ENCODE results near the gene HAUS3. TPM values are rescaled to one million over a fixed set of nuclear protein-coding genes. Genes with fewer than 3 reads are reported as not detected.
A peak's percentile ranks its signal among the peaks of the same experiment; 100 is the strongest.

The HAUS3 gene
- total RNA-seq, 1 donor from 2014 or later: 13.0 TPM

- peaks cover 30% of the 10 kb centered on the region for H3K36me3 ChIP-seq
- intact Hi-C loops (cut with DNase I): no loop called here
- DNase-seq: no peak
- H3K27me3 ChIP-seq: no peaks in the 10 kb centered on the region
- peaks cover 23% of the 10 kb centered on the region for H3K4me1 ChIP-seq
- H3K9me3 ChIP-seq: no peaks in the 10 kb centered on the region
- H3K4me3 ChIP-seq: no peak overlapping the region
- peak overlapping the region; percentile 60 for H3K27ac ChIP-seq
- no peak for TF ChIP-seq CTCF (IDR thresholded peaks at IDR 0.05)
- no peak for ATAC-seq
These were observed 3.9 kb upstream of the HAUS3 start for GRCh38 chr4:2245787-2246275.

DNA sequence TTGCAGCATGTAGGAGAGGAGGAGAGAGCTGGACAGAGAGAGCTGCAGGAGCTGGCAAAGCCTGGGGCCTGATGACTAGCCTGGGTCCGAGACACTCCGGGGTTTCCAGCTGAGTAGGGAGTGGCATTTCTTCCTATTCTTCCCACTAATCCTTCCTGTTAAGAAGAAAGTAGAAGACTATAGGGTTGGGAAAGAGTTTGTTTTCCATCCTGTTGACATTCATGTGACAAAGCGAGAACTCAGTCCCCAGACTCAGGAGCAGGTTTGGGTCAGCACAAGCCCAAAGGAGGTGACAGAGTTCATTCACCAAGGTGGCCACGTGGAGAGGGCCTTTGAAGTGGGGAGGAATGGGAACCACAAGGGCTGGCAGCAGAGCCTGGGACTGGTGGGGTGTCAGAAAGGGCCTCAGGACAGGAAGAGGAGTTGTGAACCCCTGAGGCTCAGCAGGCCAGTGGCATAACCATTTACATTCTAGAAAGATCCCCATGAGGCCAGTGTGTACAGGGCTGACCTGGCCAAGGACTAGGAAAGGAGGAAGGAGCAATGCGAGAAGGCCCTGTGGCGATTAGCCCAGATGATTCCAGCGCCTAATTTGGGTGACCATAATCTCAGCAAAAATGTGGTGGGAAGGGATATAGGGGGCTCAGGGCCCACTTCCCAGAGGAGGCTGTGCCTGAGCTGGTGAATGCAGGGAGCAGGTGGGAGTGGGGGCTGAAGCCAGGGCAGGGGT lies 3.3 kb upstream of the HAUS3 start:
- Histone ChIP-seq H3K9me3 (no peaks in the 10 kb centered on the region), H3K4me3 (no peak overlapping the region), H3K27ac (peak overlapping the region; percentile 60), H3K4me1 (peaks cover 29% of the 10 kb centered on the region), H3K27me3 (no peaks in the 10 kb centered on the region), H3K36me3 (peaks cover 25% of the 10 kb centered on the region)
- intact Hi-C loops (cut with DNase I): no loop called here
- no peak for DNase-seq
- TF ChIP-seq CTCF (IDR thresholded peaks at IDR 0.05): no peak
- ATAC-seq: no peak

DNA sequence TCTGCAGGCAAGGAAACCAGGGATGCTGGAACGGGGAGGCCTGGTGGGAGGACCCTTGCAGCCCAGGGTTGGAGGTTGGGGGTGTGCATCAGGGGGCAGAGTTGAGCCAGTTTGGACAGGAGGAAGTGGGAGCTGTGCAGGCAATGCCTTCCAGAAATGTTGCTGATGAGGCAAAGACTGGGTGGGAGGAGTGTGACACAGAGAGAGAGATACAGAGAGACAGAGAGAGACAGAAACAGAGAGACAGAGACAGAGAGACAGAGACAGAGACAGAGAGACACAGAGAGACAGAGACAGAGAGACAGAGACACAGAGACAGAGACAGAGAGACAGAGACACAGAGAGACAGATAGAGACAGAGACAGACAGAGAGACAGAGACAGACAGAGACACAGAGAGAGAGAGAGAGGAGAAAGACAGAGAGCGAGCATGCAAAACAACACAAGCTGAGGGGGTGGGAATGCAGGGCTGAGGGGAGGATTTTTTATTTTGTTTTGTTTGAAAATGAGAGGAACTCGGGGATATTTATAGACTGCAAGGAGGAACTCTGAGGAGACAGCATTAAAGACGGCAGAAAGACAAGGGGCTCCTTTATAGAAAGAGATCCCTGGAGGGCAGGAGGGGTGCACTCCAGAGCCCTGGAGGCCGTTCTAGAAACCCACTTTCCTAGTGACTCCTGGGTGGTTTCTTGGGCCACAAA lies 1.9 kb upstream of the HAUS3 start:
- Histone ChIP-seq H3K36me3 (peaks cover 11% of the 10 kb centered on the region), H3K4me3 (no peak overlapping the region), H3K27me3 (no peaks in the 10 kb centered on the region), H3K27ac (peak overlapping the region; percentile 34), H3K9me3 (no peaks in the 10 kb centered on the region), H3K4me1 (peaks cover 40% of the 10 kb centered on the region)
- peak; percentile 69 for DNase-seq
- intact Hi-C loops (cut with DNase I): no loop called here
- peak; percentile 42 for ATAC-seq
- TF ChIP-seq CTCF (IDR thresholded peaks at IDR 0.05): peak; percentile 34

GRCh38 chr4:2241003-2241402 lies 918 bp downstream of the HAUS3 start:
- intact Hi-C loops (cut with DNase I): no loop called here
- Histone ChIP-seq H3K27me3 (no peaks in the 10 kb centered on the region), H3K4me3 (peak overlapping the region; percentile 96), H3K36me3 (peaks cover 2% of the 10 kb centered on the region), H3K4me1 (peaks cover 53% of the 10 kb centered on the region), H3K27ac (peak overlapping the region; percentile 76), H3K9me3 (no peaks in the 10 kb centered on the region)
- TF ChIP-seq CTCF (IDR thresholded peaks at IDR 0.05): no peak
- DNase-seq (no peak), ATAC-seq (no peak)

- no peak overlapping the region for H3K4me3 ChIP-seq
- TF ChIP-seq CTCF (IDR thresholded peaks at IDR 0.05): no peak
- no peaks in the 10 kb centered on the region for H3K27me3 ChIP-seq
- peaks cover 18% of the 10 kb centered on the region for H3K36me3 ChIP-seq
- H3K4me1 ChIP-seq: peaks cover 32% of the 10 kb centered on the region
- no peak overlapping the region for H3K27ac ChIP-seq
- DNase-seq: no peak
- intact Hi-C loops (cut with DNase I): loop anchor here (10.0 kb wide), 1 partner anchor 188 kb away; no protein-coding TSS in a partner anchor
- ATAC-seq: no peak
- no peaks in the 10 kb centered on the region for H3K9me3 ChIP-seq
These were observed 4.8 kb downstream of the HAUS3 start for GRCh38 chr4:2236944-2237666.

Measured in upper lobe of right lung (tissue), 1 donor.